ENCODE results near the gene CST9. TPM values are rescaled to one million over a fixed set of nuclear protein-coding genes. Genes with fewer than 3 reads are reported as not detected.

The CST9 gene
- total RNA-seq, 4 donors from 2014 or later, result not detected

GRCh38 chr20:23607497-23608245 is 2.0 kb upstream of the CST9 start:
- no peak for TF ChIP-seq POLR2A (IDR thresholded peaks at IDR 0.05; ENCODE audit: low read depth)
- no peak for TF ChIP-seq POLR2AphosphoS5 (IDR thresholded peaks at IDR 0.05)
- TF ChIP-seq EP300 (IDR thresholded peaks at IDR 0.05), result no peak
- TF ChIP-seq CTCF (IDR thresholded peaks at IDR 0.05), result no peak
- 92% methylated on average over 13 of the region's 14 CpGs for WGBS
- intact Hi-C loops (cut with DNase I), result loop anchor here (1.0 to 5.0 kb wide), 2 partner anchors 166 to 185 kb away; partner anchors contain the start of gene NAPB
- Histone ChIP-seq H3K27ac (replicated peaks in 1 of 4) (peak overlapping the region in 3 of 4 donors; percentile 8 to 63 (median 35)), H3K27me3 (no peaks in the 10 kb centered on the region), H3K9me3 (no peaks in the 10 kb centered on the region), H3K4me3 (no peak overlapping the region), H3K4me1 (peaks cover 0 to 49% (median 38%) of the 10 kb centered on the region in 4 donors), H3K36me3 (no peaks in the 10 kb centered on the region)
- peak; percentile 75 for DNase-seq (ENCODE audit: extremely low spot score)

GRCh38 chr20:23606652-23607049 is 934 bp upstream of the CST9 start:
- H3K27ac ChIP-seq (replicated peaks in 1 of 4), result peak overlapping the region in 3 of 4 donors; percentile 8 to 63 (median 20)
- WGBS, result 12% methylated on average over 8 of the region's 9 CpGs
- no peaks in the 10 kb centered on the region for H3K27me3 ChIP-seq
- peaks cover 0 to 52% (median 38%) of the 10 kb centered on the region in 4 donors for H3K4me1 ChIP-seq
- H3K9me3 ChIP-seq, result no peaks in the 10 kb centered on the region
- H3K36me3 ChIP-seq, result no peaks in the 10 kb centered on the region
- no peak for TF ChIP-seq POLR2A (IDR thresholded peaks at IDR 0.05; ENCODE audit: low read depth)
- TF ChIP-seq CTCF (IDR thresholded peaks at IDR 0.05), result peak; percentile 82 to 97 (median 87)
- TF ChIP-seq EP300 (IDR thresholded peaks at IDR 0.05), result no peak
- TF ChIP-seq POLR2AphosphoS5 (IDR thresholded peaks at IDR 0.05), result peak; percentile 49 to 53
- peak; percentile 94 for DNase-seq (ENCODE audit: extremely low spot score)
- no peak overlapping the region for H3K4me3 ChIP-seq
- intact Hi-C loops (cut with DNase I), result loop anchor here (1.0 to 5.0 kb wide), 2 partner anchors 165 to 184 kb away; partner anchors contain the start of gene NAPB

GRCh38 chr20:23604306-23604705 is 1.4 kb downstream of the CST9 start:
- intact Hi-C loops (cut with DNase I), result no loop called here
- DNase-seq (ENCODE audit: extremely low spot score), result peak; percentile 26
- Histone ChIP-seq H3K4me1 (peaks cover 0 to 65% (median 51%) of the 10 kb centered on the region in 4 donors), H3K36me3 (no peaks in the 10 kb centered on the region), H3K4me3 (no peak overlapping the region), H3K27me3 (no peaks in the 10 kb centered on the region), H3K27ac (replicated peaks in 1 of 4) (peak overlapping the region in 1 of 4 donors; percentile 26), H3K9me3 (no peaks in the 10 kb centered on the region)
- no peak for TF ChIP-seq POLR2A (IDR thresholded peaks at IDR 0.05; ENCODE audit: low read depth)
- TF ChIP-seq EP300 (IDR thresholded peaks at IDR 0.05), result no peak
- TF ChIP-seq CTCF (IDR thresholded peaks at IDR 0.05), result no peak
- no peak for TF ChIP-seq POLR2AphosphoS5 (IDR thresholded peaks at IDR 0.05)
- 64% methylated on average over 1 of the region's 1 CpG for WGBS

- 100% methylated on average over 3 of the region's 4 CpGs for WGBS
- H3K27ac ChIP-seq (replicated peaks in 1 of 4), result peak overlapping the region in 3 of 4 donors; percentile 33 to 58 (median 58)
- no peak overlapping the region for H3K4me3 ChIP-seq
- H3K27me3 ChIP-seq, result no peaks in the 10 kb centered on the region
- no peaks in the 10 kb centered on the region for H3K9me3 ChIP-seq
- H3K36me3 ChIP-seq, result no peaks in the 10 kb centered on the region
- DNase-seq (ENCODE audit: extremely low spot score), result peak; percentile 82
- H3K4me1 ChIP-seq, result peaks cover 0 to 65% (median 52%) of the 10 kb centered on the region in 4 donors
- TF ChIP-seq POLR2AphosphoS5 (IDR thresholded peaks at IDR 0.05) (no peak), POLR2A (IDR thresholded peaks at IDR 0.05; ENCODE audit: low read depth) (no peak), EP300 (IDR thresholded peaks at IDR 0.05) (no peak), CTCF (IDR thresholded peaks at IDR 0.05) (no peak)
- intact Hi-C loops (cut with DNase I), result no loop called here
Observed at GRCh38 chr20:23603321-23603720, 2.4 kb downstream of the CST9 start.

All from esophagus muscularis mucosa (tissue), 4 donors.